GM21515 (cell line): ENCODE measurements around the gene DAZAP1.

Experiments
- ATAC-seq: cut with Tn5 transposase; IDR thresholded peaks from one replicate; pipeline ENCODE4 v1.9.1; 2021; ENCODE audit not compliant: unreplicated experiment

DAZAP1 gene

DNA sequence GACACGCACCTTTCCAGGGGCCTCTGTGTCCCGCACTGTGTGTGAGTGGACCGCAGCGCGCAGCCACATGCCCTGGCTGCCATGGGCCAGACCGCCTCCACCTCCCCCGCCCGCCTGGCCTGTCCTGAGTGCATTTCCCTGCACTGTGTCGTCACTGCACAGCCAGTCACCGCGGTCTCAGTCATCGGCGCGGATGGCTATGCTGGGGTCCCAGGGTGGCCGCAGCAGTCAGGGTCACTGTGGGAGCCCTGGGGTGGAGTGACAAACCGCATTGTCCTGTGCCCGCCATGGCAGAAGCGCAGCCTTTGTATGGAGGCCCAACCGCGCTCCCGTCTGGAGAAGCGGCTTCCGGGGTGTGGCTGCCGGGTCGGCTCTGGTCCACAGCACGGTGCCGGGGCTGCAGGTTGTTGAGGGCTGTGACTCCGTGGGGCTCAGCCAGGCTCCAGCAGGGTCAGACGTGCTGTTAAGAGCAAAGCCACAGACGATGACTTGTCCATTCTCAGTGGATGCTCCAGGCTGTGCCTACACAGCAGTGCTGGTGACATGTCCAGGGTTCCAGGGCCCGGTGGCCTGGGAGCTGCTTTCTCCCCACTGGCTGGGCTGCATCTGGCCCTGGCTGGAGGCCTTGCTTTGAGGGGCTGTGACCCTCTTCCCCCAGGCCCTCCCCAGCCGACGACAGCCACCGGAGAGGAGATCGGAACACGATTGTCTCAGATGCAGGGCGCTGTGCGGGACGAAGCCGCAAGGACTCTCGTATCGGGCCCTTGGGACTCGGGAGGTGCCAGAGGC lies 30.0 kb upstream of the DAZAP1 start:
- ATAC-seq = no peak

DNA sequence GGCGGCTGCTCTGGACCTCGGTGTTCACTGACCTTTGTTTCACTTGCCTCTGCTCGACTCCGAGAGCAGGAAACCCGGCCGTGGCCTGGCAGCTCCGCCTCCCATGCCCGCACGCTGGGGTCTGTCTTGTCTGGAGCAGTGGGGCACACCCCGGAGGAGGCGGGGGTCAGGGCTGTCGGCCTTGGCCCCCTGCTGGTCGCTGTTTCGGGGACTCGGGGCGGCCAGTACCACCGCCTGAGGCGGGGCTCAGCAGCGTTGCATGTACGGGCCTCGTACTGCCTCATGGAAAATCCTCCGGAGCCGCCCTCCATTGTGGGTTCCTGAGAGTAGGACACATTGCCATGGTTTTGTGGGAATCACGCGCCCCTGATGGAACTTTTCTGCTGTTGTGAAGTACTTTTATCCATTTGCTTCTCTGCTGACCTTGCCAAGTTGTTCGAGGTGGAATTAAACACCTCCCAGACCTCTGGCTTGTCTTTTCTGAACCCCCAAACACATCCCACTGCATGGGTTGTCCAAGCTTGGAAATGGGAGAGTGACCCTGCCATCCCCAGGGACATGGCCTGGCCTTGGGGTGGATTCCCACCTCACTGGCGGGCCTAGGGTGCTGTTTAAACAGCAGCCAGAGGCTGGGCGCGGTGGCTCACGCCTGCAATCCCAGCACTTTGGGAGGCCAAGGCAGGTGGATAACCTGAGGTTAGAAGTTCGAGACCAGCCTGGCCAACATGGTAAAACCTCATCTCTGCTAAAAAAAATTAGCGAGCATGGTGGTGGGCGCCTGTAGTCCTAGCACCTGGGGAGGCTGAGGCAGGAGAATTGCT lies 29.2 kb upstream of the DAZAP1 start:
- ATAC-seq = no peak

DNA sequence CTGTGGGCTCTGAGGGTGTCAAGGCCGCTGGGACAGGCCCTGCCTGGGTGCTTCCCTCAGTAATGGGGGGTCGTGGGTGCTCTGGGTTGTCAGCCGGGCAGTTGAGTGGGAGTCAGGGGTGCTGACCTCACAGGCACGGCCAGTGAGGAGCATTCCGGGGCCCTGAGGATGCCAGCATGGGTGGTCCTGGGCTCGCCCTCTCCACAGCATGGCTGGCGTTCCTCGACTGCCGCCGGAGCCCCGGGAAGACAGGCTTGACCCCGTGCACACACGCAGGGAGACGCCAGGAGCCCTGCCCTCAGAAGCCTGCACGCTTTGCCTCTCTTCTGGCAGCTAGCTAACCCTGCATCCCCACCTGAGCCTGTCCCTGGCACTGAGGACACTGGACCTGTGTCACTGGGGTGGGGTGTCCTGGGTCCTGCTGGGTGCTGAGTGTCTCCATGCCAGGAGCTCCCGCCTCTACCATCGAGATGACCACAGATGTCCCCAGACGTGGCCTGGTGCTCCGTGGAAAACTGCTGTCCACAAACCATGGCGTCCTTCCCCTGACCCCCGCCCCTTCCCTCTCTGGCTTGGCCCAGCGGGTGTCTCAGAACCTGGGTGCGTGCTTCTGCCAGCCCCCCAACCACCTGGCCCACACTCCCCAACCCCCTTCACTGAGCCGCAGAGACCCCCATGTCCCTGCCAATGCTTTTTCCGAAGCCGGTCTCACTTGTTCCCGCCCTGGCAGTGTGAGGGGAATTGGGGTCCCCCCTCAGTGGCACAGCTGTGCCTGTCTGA lies 28.1 kb upstream of the DAZAP1 start:
- ATAC-seq = no peak

GRCh38 chr19:1379961-1380489 lies 27.4 kb upstream of the DAZAP1 start:
- ATAC-seq = no peak

GRCh38 chr19:1382250-1382649 lies 25.1 kb upstream of the DAZAP1 start:
- no peak for ATAC-seq

- ATAC-seq = no peak
These were observed 24.4 kb upstream of the DAZAP1 start for GRCh38 chr19:1383017-1383311.

GRCh38 chr19:1383312-1384084 lies 23.9 kb upstream of the DAZAP1 start, which contains the start of gene NDUFS7:
Gene NDUFS7, plus strand, starts transcription at chr19:1383907. Its CDS starts 20 bp downstream, at chr19:1383927.
- peak; percentile 71 for ATAC-seq

DNA sequence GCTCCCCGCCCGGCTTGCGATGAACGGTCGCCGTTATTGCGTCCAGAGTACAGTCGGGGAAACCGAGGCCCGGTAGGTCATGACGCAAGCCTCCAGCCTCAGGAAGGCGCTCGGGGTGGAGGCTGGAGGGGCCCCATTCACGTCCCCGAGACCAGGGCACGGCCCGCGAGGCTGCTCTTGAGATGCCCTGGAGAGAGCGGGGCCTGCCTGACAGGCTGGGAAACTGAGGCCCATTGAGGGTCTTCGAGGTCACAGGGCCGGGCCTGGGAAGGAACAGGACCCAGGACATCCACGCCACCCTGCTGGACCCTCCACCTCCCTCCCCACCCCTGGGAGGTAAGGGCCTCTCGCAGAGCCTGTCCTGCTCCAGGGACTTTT lies 23.3 kb upstream of the DAZAP1 start:
- no peak for ATAC-seq

GRCh38 chr19:1384478-1385110 lies 22.8 kb upstream of the DAZAP1 start:
- ATAC-seq = no peak

- no peak for ATAC-seq
These were observed 21.6 kb upstream of the DAZAP1 start for GRCh38 chr19:1385816-1386215.

- no peak for ATAC-seq
These were observed 20.3 kb upstream of the DAZAP1 start for GRCh38 chr19:1386945-1387683.

DNA sequence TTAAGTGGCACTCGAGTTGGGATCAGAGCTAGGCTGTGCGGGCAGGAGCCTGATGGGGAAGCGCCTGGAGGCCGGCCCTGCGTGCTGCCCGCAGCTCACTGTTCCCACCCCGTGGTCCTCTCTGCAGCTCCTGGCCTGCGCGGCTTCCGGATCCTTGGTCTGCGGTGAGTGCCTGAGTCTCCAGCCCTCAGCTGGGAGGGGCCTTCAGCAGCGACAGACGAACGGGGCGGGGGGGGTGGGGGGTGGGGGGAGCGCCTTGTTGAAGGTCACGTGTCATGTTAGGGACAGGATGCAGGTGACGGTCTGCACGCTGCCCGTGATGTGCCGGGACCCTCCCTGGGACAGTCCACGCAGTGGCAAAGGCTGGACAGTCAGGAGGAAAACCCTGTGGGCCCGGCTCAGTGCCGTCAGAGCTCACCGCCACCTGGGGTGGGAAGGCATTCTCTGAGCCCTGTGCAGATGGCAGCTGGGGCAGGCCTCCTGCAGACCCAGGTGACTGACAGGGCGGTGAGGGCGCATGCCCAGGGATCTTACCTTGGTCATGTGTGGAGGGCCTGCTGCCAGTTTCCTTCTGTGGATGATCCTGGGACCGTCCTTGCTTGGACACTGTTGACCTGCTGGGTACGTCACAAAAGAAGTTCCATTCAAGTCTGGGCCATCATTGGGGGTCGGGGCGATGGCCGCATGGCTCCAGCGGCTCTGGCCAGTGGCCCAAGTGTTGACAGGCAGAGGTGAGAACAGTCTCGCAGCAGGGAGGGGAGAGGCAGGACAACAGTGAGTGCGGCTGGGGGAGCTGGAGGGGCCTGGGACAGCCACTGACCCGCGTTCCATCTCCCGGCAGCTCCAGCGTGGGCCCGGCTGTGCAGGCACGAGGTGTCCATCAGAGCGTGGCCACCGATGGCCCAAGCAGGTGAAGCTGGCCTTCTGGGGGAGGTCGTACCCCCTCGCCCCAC lies 19.4 kb upstream of the DAZAP1 start:
- no peak for ATAC-seq

GRCh38 chr19:1388637-1389026 lies 18.8 kb upstream of the DAZAP1 start:
- ATAC-seq = no peak

GRCh38 chr19:1389033-1389940 lies 18.1 kb upstream of the DAZAP1 start:
- ATAC-seq = no peak

GRCh38 chr19:1390890-1391423 lies 16.4 kb upstream of the DAZAP1 start:
- ATAC-seq = no peak

DNA sequence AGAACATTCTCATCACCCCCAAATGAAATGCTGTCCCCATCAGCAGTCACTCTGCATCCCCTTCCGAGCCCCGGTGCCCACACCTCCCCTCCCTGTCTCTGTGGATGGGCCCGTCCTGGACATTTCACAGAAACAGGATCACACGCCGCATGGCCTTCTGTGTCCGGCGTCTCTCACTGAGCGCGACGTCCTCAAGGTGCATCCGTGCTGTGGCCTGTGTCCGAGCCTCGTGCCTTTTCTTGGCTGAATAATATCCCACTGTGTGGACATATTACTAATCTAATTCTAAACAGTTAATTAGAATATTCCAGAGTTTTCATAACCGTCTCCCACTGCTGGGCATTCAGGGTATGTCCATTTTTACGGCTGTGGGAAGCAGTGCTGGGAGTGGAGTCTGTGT lies 15.0 kb upstream of the DAZAP1 start:
- ATAC-seq = no peak

DNA sequence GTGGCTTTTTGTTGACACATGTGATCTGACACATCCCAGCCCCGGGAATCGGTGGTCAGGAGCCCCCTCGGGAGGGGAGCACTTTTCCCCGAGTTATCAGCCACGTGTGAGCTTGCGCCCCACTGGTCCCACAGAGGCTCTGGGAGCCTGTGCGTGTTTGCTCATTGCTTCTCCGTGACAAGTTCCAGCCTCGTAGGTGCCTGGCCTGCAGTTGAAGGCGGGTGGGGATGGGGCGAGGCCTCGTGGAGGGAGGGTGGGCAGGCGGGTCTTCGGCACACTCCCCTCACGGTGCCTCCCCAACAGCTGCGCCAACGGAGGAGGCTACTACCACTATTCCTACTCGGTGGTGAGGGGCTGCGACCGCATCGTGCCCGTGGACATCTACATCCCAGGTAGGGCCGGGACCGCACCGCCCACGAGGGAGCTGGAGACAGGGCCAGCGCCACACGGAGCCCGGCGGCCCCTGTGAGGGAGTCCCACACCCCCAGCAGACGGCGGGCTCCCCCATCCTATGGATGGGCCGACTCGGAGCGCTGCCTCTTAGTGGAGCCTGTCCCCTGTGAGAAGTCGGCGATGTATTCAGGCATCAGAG lies 14.4 kb upstream of the DAZAP1 start:
- ATAC-seq = no peak
